ENCODE data around the gene MYOCD.

GRCh38 chr17:12727076-12727760, 61.5 kb downstream of the MYOCD start:
- TF ChIP-seq CTCF (IDR thresholded peaks at IDR 0.05): no peak
- TF ChIP-seq POLR2A (IDR thresholded peaks at IDR 0.05): no peak
